SK-N-SH (cell line): Measurements from ENCODE around the gene ECSCR. TPM values are rescaled to one million over a fixed set of nuclear protein-coding genes. Genes with fewer than 3 reads are reported as not detected.

Experiments
- CTCF ChIA-PET: fragments of 300-600, 350-600 bp; formaldehyde crosslinking; extraction: SDS; loops from one replicate; lab custom pipeline; 2021; lab: Yijun Ruan, JAX
- POLR2A ChIA-PET: fragments of 350-600 bp; sonication (Branson Sonifier 250); formaldehyde crosslinking; extraction: SDS; loops from one replicate; lab custom pipeline; 2020; ENCODE audit warnings: antibody characterized with exemption, inconsistent platforms; lab: Yijun Ruan, JAX
- DNase-seq: peaks from one replicate; pipeline ENCODE4 v3.0.0; 2012
- H2AFZ ChIP-seq: fragments of 200-600 bp; sonication (generic); 2 replicates; pipeline ENCODE4 v1.8.1; 2016; ENCODE audit warnings: antibody characterized with exemption, mild to moderate bottlenecking, low read depth
- H3F3A ChIP-seq: fragments of 200-600 bp; sonication (generic); replicated peaks from 2 replicates; pipeline ENCODE3; 2016; ENCODE audit warnings: antibody characterized with exemption, mild to moderate bottlenecking; ENCODE audit not compliant: insufficient read depth
- H3K27ac ChIP-seq, 2 experiments: fragments of 200-500 bp in 1 of 2; fragments of 200-600 bp in 1 of 2; sonication (Bioruptor generic) in 1 of 2; sonication (generic), shearing (Covaris generic) in 1 of 2; 2 replicates each; pipeline versions ENCODE4 v1.5.1 to v1.6.1; 2014 to 2016; ENCODE audit warnings: low read depth in 2 of 2, inconsistent platforms in 1 of 2, low read length in 1 of 2, mild to moderate bottlenecking in 1 of 2, mixed read lengths in 1 of 2
- H3K27me3 ChIP-seq: fragments of 200-600 bp; sonication (generic), shearing (Covaris generic); 2 replicates; pipeline ENCODE4 v1.6.1; 2016; ENCODE audit warnings: mixed run types; ENCODE audit not compliant: insufficient read depth
- H3K36me3 ChIP-seq, 2 experiments: fragments of 200-500 bp in 1 of 2; fragments of 200-600 bp in 1 of 2; sonication (Bioruptor generic) in 1 of 2; sonication (generic) in 1 of 2; replicated peaks in 1 of 2; 2 replicates each; pipeline versions ENCODE3 to v1.5.1; 2014 to 2016; ENCODE audit warnings: low read length in 1 of 2, mild to moderate bottlenecking in 1 of 2; ENCODE audit not compliant: insufficient read depth in 2 of 2, control insufficient read depth in 1 of 2
- H3K4me1 ChIP-seq, 2 experiments: fragments of 200-500 bp in 1 of 2; fragments of 200-600 bp in 1 of 2; sonication (Bioruptor generic) in 1 of 2; sonication (generic), shearing (Covaris generic) in 1 of 2; 2 replicates each; pipeline versions ENCODE4 v1.5.1 to v1.6.1; 2014 to 2016; ENCODE audit warnings: low read depth in 1 of 2, low read length in 1 of 2, mixed run types in 1 of 2; ENCODE audit not compliant: insufficient read depth in 2 of 2, control insufficient read depth in 1 of 2
- H3K4me2 ChIP-seq: fragments of 200-600 bp; sonication (generic), shearing (Covaris generic); 2 replicates; pipeline ENCODE4 v1.6.1; 2017; ENCODE audit warnings: mixed run types
- H3K4me3 ChIP-seq, 2 experiments: fragments of 200-500 bp in 1 of 2; fragments of 200-600 bp in 1 of 2; sonication (Bioruptor generic) in 1 of 2; sonication (generic), shearing (Covaris generic) in 1 of 2; 2 replicates each; pipeline versions ENCODE4 v1.5.1 to v1.8.1; 2014 to 2016; ENCODE audit warnings: low read depth in 2 of 2, inconsistent platforms in 1 of 2, low read length in 1 of 2, mild to moderate bottlenecking in 1 of 2, mixed read lengths in 1 of 2, moderate library complexity in 1 of 2
- H3K79me2 ChIP-seq: fragments of 200-600 bp; sonication (generic); 2 replicates; pipeline ENCODE4 v1.8.1; 2017; ENCODE audit warnings: mild to moderate bottlenecking; ENCODE audit not compliant: insufficient read depth
- H3K9ac ChIP-seq: fragments of 200-600 bp; sonication (generic); 2 replicates; pipeline ENCODE4 v1.6.1; 2017; ENCODE audit warnings: mixed run types
- H3K9me2 ChIP-seq: fragments of 200-600 bp; sonication (generic); 2 replicates; pipeline ENCODE4 v1.6.1; 2017; ENCODE audit warnings: mixed run types
- H3K9me3 ChIP-seq: fragments of 200-600 bp; sonication (generic); 2 replicates; pipeline ENCODE4 v1.6.1; 2017; ENCODE audit warnings: mixed run types, mild to moderate bottlenecking, moderate library complexity
- H4K20me1 ChIP-seq: fragments of 200-600 bp; sonication (generic); 2 replicates; pipeline ENCODE4 v1.6.1; 2017; ENCODE audit warnings: mild to moderate bottlenecking, mixed run types; ENCODE audit not compliant: insufficient read depth
- EP300 ChIP-seq, 2 experiments: IDR thresholded peaks; 2 replicates each; pipeline versions ENCODE4 v1.4.0 to v1.6.1; 2012; ENCODE audit warnings: borderline replicate concordance in 1 of 2, low read depth in 1 of 2, low read length in 1 of 2
- FOSL2 ChIP-seq: IDR thresholded peaks from 2 replicates; pipeline ENCODE4 v1.4.0; 2012; ENCODE audit warnings: low read depth, mild to moderate bottlenecking, moderate library complexity, borderline replicate concordance
- FOXM1 ChIP-seq: IDR thresholded peaks from 2 replicates; pipeline ENCODE4 v1.4.0; 2012; ENCODE audit warnings: low read depth, mild to moderate bottlenecking
- GATA2 ChIP-seq: sonication (generic); formaldehyde crosslinking; IDR thresholded peaks from 2 replicates; pipeline ENCODE4 v1.5.0; 2020; ENCODE audit warnings: mild to moderate bottlenecking, missing genetic modification reagents
- JUND ChIP-seq: IDR thresholded peaks from 2 replicates; pipeline ENCODE4 v1.4.0; 2012
- MXI1 ChIP-seq: IDR thresholded peaks from 2 replicates; pipeline ENCODE4 v1.6.1; 2012; ENCODE audit warnings: mild to moderate bottlenecking, low read depth, low read length, improper control_type of control experiment
- POLR2AphosphoS5 ChIP-seq: IDR thresholded peaks from 2 replicates; pipeline ENCODE4 v1.6.1; 2012; ENCODE audit warnings: low read depth, low read length
- RAD21 ChIP-seq: IDR thresholded peaks from 2 replicates; pipeline ENCODE4 v1.6.1; 2012; ENCODE audit warnings: mild to moderate bottlenecking, low read length
- RCOR1 ChIP-seq: fragments of 150-350 bp; IDR thresholded peaks from 2 replicates; pipeline ENCODE4 v1.6.1; 2017; ENCODE audit warnings: antibody characterized with exemption, low read length
- RFX5 ChIP-seq: IDR thresholded peaks from 2 replicates; pipeline ENCODE4 v1.6.1; 2012; ENCODE audit warnings: mild to moderate bottlenecking, improper control_type of control experiment, low read length
- SMC3 ChIP-seq: IDR thresholded peaks from 2 replicates; pipeline ENCODE4 v1.6.1; 2012; ENCODE audit warnings: low read depth, low read length, improper control_type of control experiment
- TCF12 ChIP-seq: IDR thresholded peaks from 2 replicates; pipeline ENCODE4 v1.4.0; 2012
- TEAD4 ChIP-seq: IDR thresholded peaks from 2 replicates; pipeline ENCODE4 v1.4.0; 2012; ENCODE audit warnings: mild to moderate bottlenecking, borderline replicate concordance; ENCODE audit not compliant: insufficient read depth
- YY1 ChIP-seq: IDR thresholded peaks from 2 replicates; pipeline ENCODE4 v1.4.0; 2012; ENCODE audit warnings: low read depth, mild to moderate bottlenecking
- WGBS: methylation state at CpG from one replicate; pipeline ENCODE4 v1.1.6; 2017; ENCODE audit warnings: low lambda C conversion rate; 5-methylcytosine and 5-hydroxymethylcytosine counted together
- polyA plus RNA-seq, 3 experiments: library from polyadenylated mRNA; depleted of rRNA; stranded (reverse); fragments of >200 nt; gene quantifications; 2 replicates each; pipeline ENCODE4 v1.2.3, GENCODE V29; 2012
- TF ChIP-seq, protein P1 (sequence below): fragments of 200-600 bp; sonication (generic); IDR thresholded peaks from 2 replicates; pipeline ENCODE4 v1.6.1; 2017; ENCODE audit warnings: antibody characterized with exemption, mild to moderate bottlenecking, moderate library complexity
- TF ChIP-seq, protein P2 (sequence below): IDR thresholded peaks from 2 replicates; pipeline ENCODE4 v1.4.0; 2012; ENCODE audit warnings: low read depth
- TF ChIP-seq, protein P3 (sequence below): IDR thresholded peaks from 2 replicates; pipeline ENCODE4 v1.6.1; 2012; ENCODE audit warnings: mild to moderate bottlenecking, low read depth, low read length, moderate library complexity
- TF ChIP-seq, protein P4 (sequence below): IDR thresholded peaks from 2 replicates; pipeline ENCODE4 v1.4.0; 2012; ENCODE audit warnings: low read depth, borderline replicate concordance
- TF ChIP-seq, protein P5 (sequence below): fragments of 150-350 bp; IDR thresholded peaks from 2 replicates; pipeline ENCODE4 v1.6.1; 2016; ENCODE audit warnings: mild to moderate bottlenecking, low read depth, low read length
- TF ChIP-seq, protein P6 (sequence below): fragments of 150-350 bp; IDR thresholded peaks from 2 replicates; pipeline ENCODE4 v1.6.1; 2017; ENCODE audit warnings: antibody characterized with exemption, low read length, low read depth, borderline replicate concordance

ECSCR gene
- polyA plus RNA-seq, 1 of the 3 experiments (the other 2 are of a cell fraction) = 10.9 TPM

DNA sequence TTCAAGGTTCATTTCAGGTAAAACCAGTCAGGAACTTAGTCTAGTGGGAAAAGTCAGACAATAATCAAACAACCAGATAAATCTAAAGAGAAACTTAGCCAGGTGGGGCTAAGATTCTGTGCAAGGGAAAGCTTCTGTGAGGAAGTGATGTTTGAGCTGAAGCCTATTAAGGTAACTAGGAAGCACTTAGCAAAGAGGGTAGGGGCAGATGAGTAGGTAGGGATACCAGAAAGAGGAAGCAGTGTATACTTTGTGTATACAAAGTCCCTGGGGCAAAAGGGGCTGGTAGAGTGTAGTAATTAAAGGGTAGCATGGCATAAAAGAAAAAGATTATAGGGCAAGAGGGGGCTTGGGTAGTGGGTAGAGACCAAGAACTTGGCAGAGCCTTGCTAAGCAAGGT is 55.0 kb downstream of the ECSCR start:
- H3K4me1 ChIP-seq = peaks cover 0 to 27% of the 10 kb centered on the region in 2 experiments; a peak in 1 of 4 replicates
- CTCF ChIA-PET = interaction anchor here (0.7 to 5.7 kb wide), 5 partner anchors 15 to 226 kb away, joined by 3 to 39 read pairs (median 5); no protein-coding TSS in a partner anchor
- H2AFZ ChIP-seq = no peak overlapping the region
- no peaks in the 10 kb centered on the region for H3K27me3 ChIP-seq
- no peak for DNase-seq
- POLR2A ChIA-PET = no interaction called here
- H3K79me2 ChIP-seq = no peaks in the 10 kb centered on the region
- H3K27ac ChIP-seq = no peak overlapping the region
- no peak overlapping the region for H3K4me2 ChIP-seq
- no peak overlapping the region for H3K9ac ChIP-seq
- H3K36me3 ChIP-seq = peaks cover 0 to 4% of the 10 kb centered on the region in 2 experiments
- H3F3A ChIP-seq = peaks cover 8% of the 10 kb centered on the region
- H3K9me2 ChIP-seq = no peaks in the 10 kb centered on the region
- no peaks in the 10 kb centered on the region for H3K9me3 ChIP-seq
- H4K20me1 ChIP-seq = no peaks in the 10 kb centered on the region
- no peak overlapping the region for H3K4me3 ChIP-seq
- no peak for TF ChIP-seq TCF12
- no peak for TF ChIP-seq RFX5
- TF ChIP-seq JUND = no peak

DNA sequence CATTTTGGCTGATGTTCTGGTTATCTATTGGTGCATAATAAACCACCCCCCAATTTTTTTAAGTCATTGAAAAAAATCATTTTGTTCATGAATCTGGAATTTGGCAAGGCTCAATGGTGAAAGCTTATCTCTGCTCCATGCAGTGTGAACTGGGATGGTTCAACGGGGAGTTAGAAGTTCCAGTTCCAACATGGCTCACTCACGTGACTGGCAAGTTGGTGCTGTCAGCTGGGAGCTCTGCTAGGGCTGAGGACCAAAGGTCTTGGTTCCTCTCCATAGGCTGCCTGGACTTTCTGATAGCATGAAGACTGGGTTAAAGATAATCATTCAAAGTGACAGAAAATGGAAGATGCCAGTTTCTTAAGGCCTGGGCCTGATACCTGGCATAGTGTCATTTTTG is 55.6 kb downstream of the ECSCR start:
- H3K9me2 ChIP-seq = no peaks in the 10 kb centered on the region
- H3K4me2 ChIP-seq = no peak overlapping the region
- ChIA-PET CTCF (interaction anchor here (0.9 to 1.3 kb wide), 2 partner anchors 11 to 15 kb away, joined by 5 read pairs; no protein-coding TSS in a partner anchor), POLR2A (no interaction called here)
- H2AFZ ChIP-seq = no peak overlapping the region
- H3K27me3 ChIP-seq = no peaks in the 10 kb centered on the region
- no peaks in the 10 kb centered on the region for H4K20me1 ChIP-seq
- H3K9ac ChIP-seq = no peak overlapping the region
- H3K9me3 ChIP-seq = no peaks in the 10 kb centered on the region
- peaks cover 0 to 27% of the 10 kb centered on the region in 2 experiments; a peak in 1 of 4 replicates for H3K4me1 ChIP-seq
- TF ChIP-seq FOXM1 (no peak), SMC3 (no peak), MXI1 (no peak), RFX5 (no peak), EP300 (IDR thresholded peaks at IDR 0.05; ENCODE audit: borderline replicate concordance in 1 of 2, low read depth in 1 of 2, low read length in 1 of 2) (no peak), YY1 (no peak), POLR2AphosphoS5 (no peak), FOSL2 (no peak), TEAD4 (no peak), GATA2 (CRISPR knock-in tag) (no peak), RCOR1 (no peak), RAD21 (no peak)
- TF ChIP-seq, protein P1, sequence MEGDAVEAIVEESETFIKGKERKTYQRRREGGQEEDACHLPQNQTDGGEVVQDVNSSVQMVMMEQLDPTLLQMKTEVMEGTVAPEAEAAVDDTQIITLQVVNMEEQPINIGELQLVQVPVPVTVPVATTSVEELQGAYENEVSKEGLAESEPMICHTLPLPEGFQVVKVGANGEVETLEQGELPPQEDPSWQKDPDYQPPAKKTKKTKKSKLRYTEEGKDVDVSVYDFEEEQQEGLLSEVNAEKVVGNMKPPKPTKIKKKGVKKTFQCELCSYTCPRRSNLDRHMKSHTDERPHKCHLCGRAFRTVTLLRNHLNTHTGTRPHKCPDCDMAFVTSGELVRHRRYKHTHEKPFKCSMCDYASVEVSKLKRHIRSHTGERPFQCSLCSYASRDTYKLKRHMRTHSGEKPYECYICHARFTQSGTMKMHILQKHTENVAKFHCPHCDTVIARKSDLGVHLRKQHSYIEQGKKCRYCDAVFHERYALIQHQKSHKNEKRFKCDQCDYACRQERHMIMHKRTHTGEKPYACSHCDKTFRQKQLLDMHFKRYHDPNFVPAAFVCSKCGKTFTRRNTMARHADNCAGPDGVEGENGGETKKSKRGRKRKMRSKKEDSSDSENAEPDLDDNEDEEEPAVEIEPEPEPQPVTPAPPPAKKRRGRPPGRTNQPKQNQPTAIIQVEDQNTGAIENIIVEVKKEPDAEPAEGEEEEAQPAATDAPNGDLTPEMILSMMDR = no peak
- TF ChIP-seq, protein P2, sequence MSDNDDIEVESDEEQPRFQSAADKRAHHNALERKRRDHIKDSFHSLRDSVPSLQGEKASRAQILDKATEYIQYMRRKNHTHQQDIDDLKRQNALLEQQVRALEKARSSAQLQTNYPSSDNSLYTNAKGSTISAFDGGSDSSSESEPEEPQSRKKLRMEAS = no peak
- TF ChIP-seq, protein P3, sequence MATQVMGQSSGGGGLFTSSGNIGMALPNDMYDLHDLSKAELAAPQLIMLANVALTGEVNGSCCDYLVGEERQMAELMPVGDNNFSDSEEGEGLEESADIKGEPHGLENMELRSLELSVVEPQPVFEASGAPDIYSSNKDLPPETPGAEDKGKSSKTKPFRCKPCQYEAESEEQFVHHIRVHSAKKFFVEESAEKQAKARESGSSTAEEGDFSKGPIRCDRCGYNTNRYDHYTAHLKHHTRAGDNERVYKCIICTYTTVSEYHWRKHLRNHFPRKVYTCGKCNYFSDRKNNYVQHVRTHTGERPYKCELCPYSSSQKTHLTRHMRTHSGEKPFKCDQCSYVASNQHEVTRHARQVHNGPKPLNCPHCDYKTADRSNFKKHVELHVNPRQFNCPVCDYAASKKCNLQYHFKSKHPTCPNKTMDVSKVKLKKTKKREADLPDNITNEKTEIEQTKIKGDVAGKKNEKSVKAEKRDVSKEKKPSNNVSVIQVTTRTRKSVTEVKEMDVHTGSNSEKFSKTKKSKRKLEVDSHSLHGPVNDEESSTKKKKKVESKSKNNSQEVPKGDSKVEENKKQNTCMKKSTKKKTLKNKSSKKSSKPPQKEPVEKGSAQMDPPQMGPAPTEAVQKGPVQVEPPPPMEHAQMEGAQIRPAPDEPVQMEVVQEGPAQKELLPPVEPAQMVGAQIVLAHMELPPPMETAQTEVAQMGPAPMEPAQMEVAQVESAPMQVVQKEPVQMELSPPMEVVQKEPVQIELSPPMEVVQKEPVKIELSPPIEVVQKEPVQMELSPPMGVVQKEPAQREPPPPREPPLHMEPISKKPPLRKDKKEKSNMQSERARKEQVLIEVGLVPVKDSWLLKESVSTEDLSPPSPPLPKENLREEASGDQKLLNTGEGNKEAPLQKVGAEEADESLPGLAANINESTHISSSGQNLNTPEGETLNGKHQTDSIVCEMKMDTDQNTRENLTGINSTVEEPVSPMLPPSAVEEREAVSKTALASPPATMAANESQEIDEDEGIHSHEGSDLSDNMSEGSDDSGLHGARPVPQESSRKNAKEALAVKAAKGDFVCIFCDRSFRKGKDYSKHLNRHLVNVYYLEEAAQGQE = no peak
- TF ChIP-seq, protein P4, sequence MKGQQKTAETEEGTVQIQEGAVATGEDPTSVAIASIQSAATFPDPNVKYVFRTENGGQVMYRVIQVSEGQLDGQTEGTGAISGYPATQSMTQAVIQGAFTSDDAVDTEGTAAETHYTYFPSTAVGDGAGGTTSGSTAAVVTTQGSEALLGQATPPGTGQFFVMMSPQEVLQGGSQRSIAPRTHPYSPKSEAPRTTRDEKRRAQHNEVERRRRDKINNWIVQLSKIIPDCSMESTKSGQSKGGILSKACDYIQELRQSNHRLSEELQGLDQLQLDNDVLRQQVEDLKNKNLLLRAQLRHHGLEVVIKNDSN = no peak
- TF ChIP-seq, protein P5, sequence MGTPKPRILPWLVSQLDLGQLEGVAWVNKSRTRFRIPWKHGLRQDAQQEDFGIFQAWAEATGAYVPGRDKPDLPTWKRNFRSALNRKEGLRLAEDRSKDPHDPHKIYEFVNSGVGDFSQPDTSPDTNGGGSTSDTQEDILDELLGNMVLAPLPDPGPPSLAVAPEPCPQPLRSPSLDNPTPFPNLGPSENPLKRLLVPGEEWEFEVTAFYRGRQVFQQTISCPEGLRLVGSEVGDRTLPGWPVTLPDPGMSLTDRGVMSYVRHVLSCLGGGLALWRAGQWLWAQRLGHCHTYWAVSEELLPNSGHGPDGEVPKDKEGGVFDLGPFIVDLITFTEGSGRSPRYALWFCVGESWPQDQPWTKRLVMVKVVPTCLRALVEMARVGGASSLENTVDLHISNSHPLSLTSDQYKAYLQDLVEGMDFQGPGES = no peak
- TF ChIP-seq, protein P6, sequence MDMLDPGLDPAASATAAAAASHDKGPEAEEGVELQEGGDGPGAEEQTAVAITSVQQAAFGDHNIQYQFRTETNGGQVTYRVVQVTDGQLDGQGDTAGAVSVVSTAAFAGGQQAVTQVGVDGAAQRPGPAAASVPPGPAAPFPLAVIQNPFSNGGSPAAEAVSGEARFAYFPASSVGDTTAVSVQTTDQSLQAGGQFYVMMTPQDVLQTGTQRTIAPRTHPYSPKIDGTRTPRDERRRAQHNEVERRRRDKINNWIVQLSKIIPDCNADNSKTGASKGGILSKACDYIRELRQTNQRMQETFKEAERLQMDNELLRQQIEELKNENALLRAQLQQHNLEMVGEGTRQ = no peak
- H3K36me3 ChIP-seq = peaks cover 0 to 4% of the 10 kb centered on the region in 2 experiments
- H3K79me2 ChIP-seq = no peaks in the 10 kb centered on the region
- H3K27ac ChIP-seq = no peak overlapping the region
- H3K4me3 ChIP-seq = no peak overlapping the region
- WGBS = 87% methylated on average over 2 of the region's 2 CpGs
- DNase-seq = no peak
- H3F3A ChIP-seq = peaks cover 8% of the 10 kb centered on the region
